ENCODE measurements around the gene ELN.

The ELN gene

GRCh38 chr7:74063646-74064045, 35.7 kb downstream of the ELN start:
- DNase-seq (ENCODE audit: low read depth) = no peak

GRCh38 chr7:74064696-74065095, 36.7 kb downstream of the ELN start:
- DNase-seq (ENCODE audit: low read depth) = no peak

- no peak for DNase-seq (ENCODE audit: low read depth)
Observed at GRCh38 chr7:74066626-74067025, 38.7 kb downstream of the ELN start.

- no peak for DNase-seq (ENCODE audit: low read depth)
Observed at GRCh38 chr7:74068378-74069085, 40.6 kb downstream of the ELN start.

GRCh38 chr7:74069086-74069541, 41.1 kb downstream of the ELN start:
- no peak for DNase-seq (ENCODE audit: low read depth)

GRCh38 chr7:74069790-74070618, 42.0 kb downstream of the ELN start:
- no peak for DNase-seq (ENCODE audit: low read depth)

- no peak for DNase-seq (ENCODE audit: low read depth)
Observed at GRCh38 chr7:74070619-74070921, 42.6 kb downstream of the ELN start.

GRCh38 chr7:74071121-74071520, 43.1 kb downstream of the ELN start:
- DNase-seq (ENCODE audit: low read depth) = no peak

- DNase-seq (ENCODE audit: low read depth) = no peak
Observed at GRCh38 chr7:74074770-74075169, 46.8 kb downstream of the ELN start.

GRCh38 chr7:74078461-74078860, 50.5 kb downstream of the ELN start:
- no peak for DNase-seq (ENCODE audit: low read depth)

- DNase-seq (ENCODE audit: low read depth) = no peak
Observed at GRCh38 chr7:74082770-74083116, 54.8 kb downstream of the ELN start.

GRCh38 chr7:74083117-74083876, 55.3 kb downstream of the ELN start, which contains the start of gene LIMK1:
Gene LIMK1 (plus strand): TSS chr7:74083804. CDS start chr7:74083991, 187 bp downstream.
- peak; percentile 76 for DNase-seq (ENCODE audit: low read depth)

GRCh38 chr7:74083928-74084721, 56.2 kb downstream of the ELN start:
- DNase-seq (ENCODE audit: low read depth) = no peak

GRCh38 chr7:74084722-74085578, 57.0 kb downstream of the ELN start:
- no peak for DNase-seq (ENCODE audit: low read depth)

- no peak for DNase-seq (ENCODE audit: low read depth)
Observed at GRCh38 chr7:74087791-74088453, 59.9 kb downstream of the ELN start.

GRCh38 chr7:74092321-74092963, 64.5 kb downstream of the ELN start:
- DNase-seq (ENCODE audit: low read depth) = no peak

- DNase-seq (ENCODE audit: low read depth) = no peak
Observed at GRCh38 chr7:74092964-74093471, 65.0 kb downstream of the ELN start.

- no peak for DNase-seq (ENCODE audit: low read depth)
Observed at GRCh38 chr7:74093671-74094223, 65.8 kb downstream of the ELN start.

Data from stimulated activated CD8-positive, alpha-beta memory T cell treated with anti-CD3 and anti-CD28 coated beads, Interleukin-15, amount 100 ng/mL, for 24 hours (primary cell).